OCI-LY7 (cell line): ENCODE results near the gene ADAM12. TPM values are rescaled to one million over a fixed set of nuclear protein-coding genes. Genes with fewer than 3 reads are reported as not detected.

ENCODE experiments used
- BruUV-seq: library from RNA; stranded (reverse); fragments of 400-500 nt; replicated peaks from 2 replicates; lab custom pipeline; 2021; lab: Mats Ljungman, UMichigan
- CTCF ChIA-PET: fragments of 300-600 bp; sonication (Branson Sonifier 250); formaldehyde crosslinking; loops from one replicate; lab custom pipeline; 2022; ENCODE audit warnings: antibody characterized with exemption; ENCODE audit not compliant: unreplicated experiment; lab: Charles Lee
- POLR2A ChIA-PET: fragments of 300-600 bp; sonication (Branson Sonifier 250); formaldehyde crosslinking; loops from one replicate; lab custom pipeline; 2022; ENCODE audit warnings: antibody characterized with exemption; lab: Charles Lee
- DNase-seq: peaks from one replicate; pipeline ENCODE4 v3.0.0-alpha.2; 2015; ENCODE audit warnings: low spot score
- H2AFZ ChIP-seq: fragments of 200-600 bp; sonication (generic), shearing (Covaris generic); 2 replicates; pipeline ENCODE4 v1.6.1; 2014; ENCODE audit warnings: mild to moderate bottlenecking, antibody characterized with exemption, low read length, moderate library complexity
- H3K27ac ChIP-seq: fragments of 200-600 bp; sonication (generic); 2 replicates; pipeline ENCODE4 v1.5.1; 2014; ENCODE audit warnings: mixed run types, low read depth, mild to moderate bottlenecking, moderate library complexity, low read length, inconsistent platforms; ENCODE audit not compliant: poor library complexity, severe bottlenecking
- H3K36me3 ChIP-seq: fragments of 200-600 bp; sonication (generic); 2 replicates; pipeline ENCODE4 v1.6.1; 2014; ENCODE audit warnings: mild to moderate bottlenecking, antibody characterized with exemption, low read length, moderate library complexity, mixed read lengths; ENCODE audit not compliant: insufficient read depth
- H3K4me1 ChIP-seq: fragments of 200-600 bp; sonication (generic); 2 replicates; pipeline ENCODE4 v1.5.1; 2014; ENCODE audit warnings: mild to moderate bottlenecking, low read length; ENCODE audit not compliant: insufficient read depth, poor library complexity, severe bottlenecking
- H3K4me2 ChIP-seq: fragments of 200-600 bp; sonication (generic); 2 replicates; pipeline ENCODE4 v1.6.1; 2014; ENCODE audit warnings: mild to moderate bottlenecking, low read length
- H3K4me3 ChIP-seq: fragments of 200-600 bp; sonication (generic); 2 replicates; pipeline ENCODE4 v1.5.1; 2014; ENCODE audit warnings: mild to moderate bottlenecking, low read depth, low read length; ENCODE audit not compliant: poor library complexity, severe bottlenecking
- H3K79me2 ChIP-seq: fragments of 200-600 bp; sonication (generic); 2 replicates; pipeline ENCODE4 v1.6.1; 2016; ENCODE audit warnings: low read depth, mild to moderate bottlenecking, low read length, moderate library complexity, mixed read lengths; ENCODE audit not compliant: insufficient read depth
- H3K9me2 ChIP-seq: fragments of 200-600 bp; sonication (generic); 2 replicates; pipeline ENCODE4 v1.6.1; 2016; ENCODE audit warnings: mild to moderate bottlenecking, low read length, mixed read lengths; ENCODE audit not compliant: insufficient read depth
- H3K9me3 ChIP-seq: fragments of 200-600 bp; sonication (generic); 2 replicates; pipeline ENCODE4 v1.6.1; 2014; ENCODE audit warnings: mild to moderate bottlenecking, mixed run types, low read length, mixed read lengths
- H4K20me1 ChIP-seq: fragments of 200-600 bp; sonication (generic); 2 replicates; pipeline ENCODE4 v1.6.1; 2014; ENCODE audit warnings: mild to moderate bottlenecking, antibody characterized with exemption, low read length, moderate library complexity, mixed read lengths; ENCODE audit not compliant: insufficient read depth
- CTCF ChIP-seq: fragments of 200-600 bp; sonication (generic); conservative IDR thresholded peaks from 2 replicates; pipeline ENCODE4 v1.5.1; 2014; ENCODE audit warnings: mild to moderate bottlenecking, antibody characterized with exemption, low read length, moderate library complexity, mixed read lengths
- EZH2phosphoT487 ChIP-seq: fragments of 200-600 bp; sonication (generic); IDR thresholded peaks from 2 replicates; pipeline ENCODE4 v1.6.1; 2018; ENCODE audit warnings: low read depth, borderline replicate concordance, mild to moderate bottlenecking, mixed run types, antibody characterized with exemption, low read length, moderate library complexity, mixed read lengths
- intact Hi-C: fragments of 100-400 bp; cut with micrococcal nuclease; formaldehyde crosslinking; loops from one replicate; pipeline ENCODE4 v1.10.0; 2022; ENCODE audit not compliant: unreplicated experiment
- total RNA-seq, 2 experiments: library from RNA; depleted of rRNA in 1 of 2; stranded (reverse); fragments of >200 nt in 1 of 2; shearing (Covaris generic) in 1 of 2; gene quantifications; 2 replicates each; pipeline ENCODE4 v1.2.3, GENCODE V29; 2014 to 2022

Gene ADAM12
- total RNA-seq, 2 experiments from 2014 or later: 0.06 TPM; not detected in 1

GRCh38 chr10:126080879-126081411 lies 307.3 kb downstream of the ADAM12 start:
- no peak overlapping the region for H3K27ac ChIP-seq
- intact Hi-C loops: no loop called here
- H3K79me2 ChIP-seq: no peaks in the 10 kb centered on the region
- no peaks in the 10 kb centered on the region for H4K20me1 ChIP-seq
- DNase-seq: no peak
- no peaks in the 10 kb centered on the region for H3K4me1 ChIP-seq
- TF ChIP-seq EZH2phosphoT487 (no peak), CTCF (no peak)
- H3K36me3 ChIP-seq: no peaks in the 10 kb centered on the region
- POLR2A ChIA-PET: interaction anchor here (0.5 kb wide), 1 partner anchor 342 kb away, joined by 3 read pairs; no protein-coding TSS in a partner anchor
- no TSS peak for BruUV-seq
- CTCF ChIA-PET: no interaction called here
- no peak overlapping the region for H3K4me2 ChIP-seq
- H3K9me2 ChIP-seq: no peaks in the 10 kb centered on the region
- no peaks in the 10 kb centered on the region for H3K9me3 ChIP-seq
- H2AFZ ChIP-seq: no peak overlapping the region
- no peak overlapping the region for H3K4me3 ChIP-seq

GRCh38 chr10:126080291-126080825 lies 307.9 kb downstream of the ADAM12 start:
- TF ChIP-seq CTCF: no peak
- TF ChIP-seq EZH2phosphoT487: no peak
- Histone ChIP-seq H3K27ac (no peak overlapping the region), H3K4me1 (no peaks in the 10 kb centered on the region), H3K36me3 (no peaks in the 10 kb centered on the region), H3K9me2 (no peaks in the 10 kb centered on the region), H3K4me3 (no peak overlapping the region), H4K20me1 (no peaks in the 10 kb centered on the region), H2AFZ (no peak overlapping the region), H3K9me3 (no peaks in the 10 kb centered on the region), H3K4me2 (no peak overlapping the region), H3K79me2 (no peaks in the 10 kb centered on the region)
- no peak for DNase-seq
- intact Hi-C loops: no loop called here
- ChIA-PET POLR2A (interaction anchor here (0.5 to 0.9 kb wide), 3 partner anchors 10 to 342 kb away, joined by 3 to 5 read pairs (median 3); no protein-coding TSS in a partner anchor), CTCF (no interaction called here)
- BruUV-seq: no TSS peak

- no peak for DNase-seq
- TF ChIP-seq EZH2phosphoT487 (no peak), CTCF (no peak)
- Histone ChIP-seq H3K4me3 (no peak overlapping the region), H3K9me2 (no peaks in the 10 kb centered on the region), H3K79me2 (no peaks in the 10 kb centered on the region), H3K27ac (no peak overlapping the region), H2AFZ (no peak overlapping the region), H3K9me3 (no peaks in the 10 kb centered on the region), H4K20me1 (no peaks in the 10 kb centered on the region), H3K4me1 (no peaks in the 10 kb centered on the region), H3K36me3 (no peaks in the 10 kb centered on the region), H3K4me2 (no peak overlapping the region)
- ChIA-PET POLR2A (interaction anchor here (0.6 kb wide), 1 partner anchor 972 kb away, joined by 3 read pairs; no protein-coding TSS in a partner anchor), CTCF (no interaction called here)
- no TSS peak for BruUV-seq
- intact Hi-C loops: no loop called here
Measured at GRCh38 chr10:126075009-126075408, 313.3 kb downstream of the ADAM12 start.
